PC-9 (cell line): ENCODE measurements around the gene SIK2. TPM values are rescaled to one million over a fixed set of nuclear protein-coding genes. Genes with fewer than 3 reads are reported as not detected.
"Not testable (repeated sequence)": the region's sequence is repeated elsewhere in the genome, so short reads cannot be mapped to it uniquely, and the experiment has no call there.

Source experiments
- BruUV-seq: library from RNA; stranded (reverse); fragments of 400-500 nt; replicated peaks from 2 replicates; lab custom pipeline; 2021; lab: Mats Ljungman, UMichigan
- CTCF ChIA-PET: fragments of 300-600 bp; sonication (Branson Sonifier 250); formaldehyde crosslinking; loops from one replicate; lab custom pipeline; 2022; ENCODE audit warnings: antibody characterized with exemption; lab: Charles Lee
- POLR2A ChIA-PET: fragments of 300-600 bp; sonication (Branson Sonifier 250); formaldehyde crosslinking; loops from one replicate; lab custom pipeline; 2022; ENCODE audit warnings: antibody characterized with exemption; ENCODE audit not compliant: unreplicated experiment; lab: Charles Lee
- DNase-seq, 2 experiments: peaks; one replicate each; pipeline versions ENCODE4 v3.0.0 to v3.0.0-alpha.2; 2015 to 2022; ENCODE audit warnings: mixed read lengths in 1 of 2
- H2AFZ ChIP-seq: fragments of 200-600 bp; sonication (generic); 2 replicates; pipeline ENCODE4 v1.8.1; 2017; ENCODE audit warnings: antibody characterized with exemption
- H3F3A ChIP-seq: fragments of 200-600 bp; sonication (generic); 2 replicates; pipeline ENCODE4 v1.8.1; 2017; ENCODE audit warnings: antibody characterized with exemption, mild to moderate bottlenecking, low read depth; ENCODE audit not compliant: insufficient read depth
- H3K27ac ChIP-seq: fragments of 200-600 bp; sonication (generic); 2 replicates; pipeline ENCODE4 v1.6.1; 2016; ENCODE audit warnings: mixed run types
- H3K27me3 ChIP-seq: fragments of 200-600 bp; sonication (generic); 2 replicates; pipeline ENCODE4 v1.6.1; 2016; ENCODE audit warnings: low read depth, mixed run types; ENCODE audit not compliant: insufficient read depth
- H3K36me3 ChIP-seq: fragments of 200-600 bp; sonication (generic); 2 replicates; pipeline ENCODE4 v1.6.1; 2016; ENCODE audit warnings: low read depth, mixed run types
- H3K4me1 ChIP-seq: fragments of 200-600 bp; sonication (generic); replicated peaks from 2 replicates; pipeline ENCODE4 v1.6.1; 2016; ENCODE audit warnings: mixed run types; ENCODE audit not compliant: insufficient read depth
- H3K4me2 ChIP-seq: fragments of 200-600 bp; sonication (generic); 2 replicates; pipeline ENCODE4 v1.6.1; 2017; ENCODE audit warnings: mixed run types
- H3K4me3 ChIP-seq: fragments of 200-600 bp; sonication (generic); 2 replicates; pipeline ENCODE4 v1.6.1; 2016; ENCODE audit warnings: mixed run types
- H3K79me2 ChIP-seq: fragments of 200-600 bp; sonication (generic); 2 replicates; pipeline ENCODE4 v1.6.1; 2017; ENCODE audit warnings: low read depth, mixed run types
- H3K9me2 ChIP-seq: fragments of 200-600 bp; sonication (generic); 2 replicates; pipeline ENCODE4 v1.8.1; 2017; ENCODE audit warnings: mild to moderate bottlenecking; ENCODE audit not compliant: insufficient read depth
- H3K9me3 ChIP-seq: fragments of 200-600 bp; sonication (generic); 2 replicates; pipeline ENCODE4 v1.8.1; 2016; ENCODE audit warnings: low read depth; ENCODE audit not compliant: insufficient read depth
- H4K20me1 ChIP-seq: fragments of 200-600 bp; sonication (generic); 2 replicates; pipeline ENCODE4 v1.8.1; 2017; ENCODE audit not compliant: insufficient read depth
- EZH2 ChIP-seq: fragments of 200-600 bp; sonication (generic); IDR thresholded peaks from 2 replicates; pipeline ENCODE4 v1.8.0; 2017; ENCODE audit warnings: antibody characterized with exemption, low read depth
- intact Hi-C: fragments of 100-400 bp; cut with micrococcal nuclease; formaldehyde crosslinking; loops from one replicate; pipeline ENCODE4 v1.10.0; 2022; ENCODE audit not compliant: unreplicated experiment
- total RNA-seq: library from RNA; stranded (reverse); gene quantifications from 2 replicates; pipeline ENCODE4 v1.2.3, GENCODE V29; 2021
- TF ChIP-seq, protein P1 (sequence below): fragments of 200-600 bp; sonication (generic); conservative IDR thresholded peaks from 2 replicates; pipeline ENCODE4 v1.6.1; 2017; ENCODE audit warnings: mixed run types, antibody characterized with exemption, mild to moderate bottlenecking, moderate library complexity

SIK2 gene
- total RNA-seq, 1 experiment from 2014 or later: 16.2 TPM

DNA sequence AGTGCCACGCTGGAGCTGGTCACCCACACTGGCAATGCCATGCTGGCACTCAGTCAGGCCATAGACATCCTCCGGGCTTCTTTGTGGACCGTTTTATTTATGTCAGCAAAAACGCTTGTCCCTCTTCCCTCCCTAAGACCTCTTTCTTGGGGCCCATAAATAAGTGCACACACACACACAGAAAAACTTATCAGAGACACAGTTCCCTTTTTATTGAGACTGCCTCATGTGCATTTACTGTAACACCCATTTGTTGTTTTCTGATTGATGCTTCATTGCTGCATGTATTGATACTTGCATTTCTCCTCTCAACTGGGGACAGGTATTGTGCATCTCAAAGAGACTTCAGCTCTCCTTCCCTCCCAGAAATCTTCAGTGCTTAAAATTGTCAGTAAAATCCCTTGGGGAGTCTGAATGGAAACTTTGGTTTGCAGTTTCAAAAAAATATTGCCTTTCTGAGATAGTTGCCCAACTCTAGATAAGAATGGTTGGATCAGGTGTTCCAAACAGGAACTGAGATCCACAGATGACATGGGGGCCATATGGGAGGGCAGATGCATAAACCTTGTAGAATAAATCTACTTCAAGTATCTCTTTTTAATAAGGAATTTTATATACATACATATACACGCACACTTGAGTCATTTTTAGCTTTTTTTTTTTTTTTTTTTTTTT, 113.0 kb downstream of the SIK2 start:
- H3K4me1 ChIP-seq: no peaks in the 10 kb centered on the region
- peak in 1 of 2 experiments; percentile 21 for DNase-seq
- no peaks in the 10 kb centered on the region for H3K27me3 ChIP-seq
- no peak overlapping the region for H3K4me3 ChIP-seq
- H2AFZ ChIP-seq: no peak overlapping the region
- no peaks in the 10 kb centered on the region for H3K79me2 ChIP-seq
- no peak overlapping the region for H3K27ac ChIP-seq
- H3F3A ChIP-seq: no peaks in the 10 kb centered on the region; the same call in none of the 2 replicates
- H3K9me2 ChIP-seq: no peaks in the 10 kb centered on the region
- intact Hi-C loops: no loop called here
- H3K4me2 ChIP-seq: no peak overlapping the region
- no TSS peak for BruUV-seq
- ChIA-PET CTCF (no interaction called here), POLR2A (no interaction called here)
- peaks cover 21% of the 10 kb centered on the region for H3K36me3 ChIP-seq
- no peak for TF ChIP-seq EZH2
- H4K20me1 ChIP-seq: no peaks in the 10 kb centered on the region
- H3K9me3 ChIP-seq: no peaks in the 10 kb centered on the region

DNA sequence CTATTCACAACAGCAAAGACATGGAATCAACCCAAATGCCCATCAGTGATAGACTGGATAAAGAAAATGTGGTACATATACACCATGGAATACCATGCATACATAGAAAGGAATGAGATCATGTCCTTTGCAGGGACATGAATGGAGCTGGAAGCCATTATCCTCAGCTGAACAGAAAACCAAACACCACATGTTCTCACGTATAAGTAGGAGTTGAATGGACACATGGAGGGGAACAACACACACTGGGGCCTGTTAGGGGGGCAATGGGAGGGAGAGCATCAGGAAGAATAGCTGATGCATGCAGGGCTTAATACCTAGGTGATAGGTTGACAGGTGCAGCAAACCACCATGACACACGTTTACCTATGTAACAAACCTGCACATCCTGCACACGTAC, 115.4 kb downstream of the SIK2 start:
- POLR2A ChIA-PET, H4K20me1 ChIP-seq, H3K79me2 ChIP-seq, H2AFZ ChIP-seq, H3K27ac ChIP-seq, H3K9me3 ChIP-seq, H3K4me3 ChIP-seq, H3K4me1 ChIP-seq, BruUV-seq, H3K4me2 ChIP-seq, intact Hi-C loops, H3F3A ChIP-seq, H3K9me2 ChIP-seq, H3K27me3 ChIP-seq: not testable (repeated sequence)
- DNase-seq: peak in 1 of 2 experiments; percentile 26
- peaks cover 33% of the 10 kb centered on the region for H3K36me3 ChIP-seq
- CTCF ChIA-PET: interaction anchor here (1.2 kb wide), 1 partner anchor 55 kb away, joined by 4 read pairs; no protein-coding TSS in a partner anchor

DNA sequence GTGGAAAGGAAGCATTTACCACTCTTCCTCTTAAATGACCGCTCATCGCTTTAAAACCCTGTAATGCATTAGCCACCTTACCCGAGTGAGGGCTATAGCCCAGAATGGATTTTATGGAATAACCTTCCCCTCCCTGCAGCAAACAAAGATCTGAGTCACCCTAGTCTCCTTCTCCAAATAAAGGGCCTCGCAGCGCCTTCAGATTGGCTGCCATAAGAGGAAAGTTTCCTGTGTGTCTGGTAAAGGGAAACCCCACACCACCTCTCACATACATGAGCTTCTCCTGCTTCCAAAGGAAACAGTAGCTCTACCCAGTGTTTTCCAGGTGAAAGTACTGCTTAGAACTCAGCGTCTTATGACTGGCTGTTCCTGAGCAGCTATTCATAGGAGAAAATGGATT, 116.2 kb downstream of the SIK2 start:
- peaks cover 31% of the 10 kb centered on the region for H3K36me3 ChIP-seq
- TF ChIP-seq, protein P1, sequence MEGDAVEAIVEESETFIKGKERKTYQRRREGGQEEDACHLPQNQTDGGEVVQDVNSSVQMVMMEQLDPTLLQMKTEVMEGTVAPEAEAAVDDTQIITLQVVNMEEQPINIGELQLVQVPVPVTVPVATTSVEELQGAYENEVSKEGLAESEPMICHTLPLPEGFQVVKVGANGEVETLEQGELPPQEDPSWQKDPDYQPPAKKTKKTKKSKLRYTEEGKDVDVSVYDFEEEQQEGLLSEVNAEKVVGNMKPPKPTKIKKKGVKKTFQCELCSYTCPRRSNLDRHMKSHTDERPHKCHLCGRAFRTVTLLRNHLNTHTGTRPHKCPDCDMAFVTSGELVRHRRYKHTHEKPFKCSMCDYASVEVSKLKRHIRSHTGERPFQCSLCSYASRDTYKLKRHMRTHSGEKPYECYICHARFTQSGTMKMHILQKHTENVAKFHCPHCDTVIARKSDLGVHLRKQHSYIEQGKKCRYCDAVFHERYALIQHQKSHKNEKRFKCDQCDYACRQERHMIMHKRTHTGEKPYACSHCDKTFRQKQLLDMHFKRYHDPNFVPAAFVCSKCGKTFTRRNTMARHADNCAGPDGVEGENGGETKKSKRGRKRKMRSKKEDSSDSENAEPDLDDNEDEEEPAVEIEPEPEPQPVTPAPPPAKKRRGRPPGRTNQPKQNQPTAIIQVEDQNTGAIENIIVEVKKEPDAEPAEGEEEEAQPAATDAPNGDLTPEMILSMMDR: no peak
- TF ChIP-seq EZH2: no peak
- no peak for DNase-seq
- no peak overlapping the region for H3K4me3 ChIP-seq
- H3K9me2 ChIP-seq: no peaks in the 10 kb centered on the region
- POLR2A ChIA-PET: interaction anchor here (0.5 kb wide), 1 partner anchor 43 kb away, joined by 6 read pairs; no protein-coding TSS in a partner anchor
- no peak overlapping the region for H2AFZ ChIP-seq
- H3K27me3 ChIP-seq: no peaks in the 10 kb centered on the region
- no peaks in the 10 kb centered on the region for H3K79me2 ChIP-seq
- H3K27ac ChIP-seq: no peak overlapping the region
- CTCF ChIA-PET: interaction anchor here (1.2 kb wide), 1 partner anchor 54 kb away, joined by 4 read pairs; no protein-coding TSS in a partner anchor
- H3K4me1 ChIP-seq: no peaks in the 10 kb centered on the region
- no peaks in the 10 kb centered on the region for H3K9me3 ChIP-seq
- H3F3A ChIP-seq: no peaks in the 10 kb centered on the region
- H4K20me1 ChIP-seq: no peaks in the 10 kb centered on the region
- H3K4me2 ChIP-seq: no peak overlapping the region
- intact Hi-C loops: no loop called here
- BruUV-seq: no TSS peak

DNA sequence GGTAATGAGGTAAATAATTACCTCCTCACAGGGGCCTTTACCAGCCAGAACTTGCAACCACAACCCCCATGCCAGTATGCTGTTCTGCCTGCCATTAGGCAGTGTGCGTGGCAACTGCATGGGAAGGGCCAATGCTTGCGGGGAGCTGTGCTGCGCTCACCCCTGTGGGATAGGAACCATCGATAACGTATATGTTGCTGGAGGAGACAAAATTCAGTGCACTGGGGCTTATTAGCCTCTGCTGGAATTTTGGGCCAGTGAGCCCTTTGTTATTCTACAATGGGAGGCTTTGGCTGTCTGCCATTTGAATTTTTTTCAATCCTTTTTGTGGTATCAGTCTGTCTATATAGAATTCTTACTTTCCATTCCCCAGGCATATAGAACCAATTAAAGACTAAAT, 116.6 kb downstream of the SIK2 start:
- no peak overlapping the region for H3K4me3 ChIP-seq
- H4K20me1 ChIP-seq: no peaks in the 10 kb centered on the region
- no peak overlapping the region for H3K27ac ChIP-seq
- ChIA-PET CTCF (interaction anchor here (1.2 kb wide), 1 partner anchor 54 kb away, joined by 4 read pairs; no protein-coding TSS in a partner anchor), POLR2A (interaction anchor here (0.5 kb wide), 1 partner anchor 43 kb away, joined by 6 read pairs; no protein-coding TSS in a partner anchor)
- peaks cover 30% of the 10 kb centered on the region for H3K36me3 ChIP-seq
- no peaks in the 10 kb centered on the region for H3K27me3 ChIP-seq
- H2AFZ ChIP-seq: no peak overlapping the region
- no peak for TF ChIP-seq EZH2
- TF ChIP-seq, protein P1: no peak
- H3F3A ChIP-seq: no peaks in the 10 kb centered on the region
- peak in 1 of 2 experiments; percentile 19 for DNase-seq
- intact Hi-C loops: no loop called here
- H3K9me3 ChIP-seq: no peaks in the 10 kb centered on the region
- no peaks in the 10 kb centered on the region for H3K9me2 ChIP-seq
- no peaks in the 10 kb centered on the region for H3K79me2 ChIP-seq
- no peak overlapping the region for H3K4me2 ChIP-seq
- BruUV-seq: no TSS peak
- H3K4me1 ChIP-seq: no peaks in the 10 kb centered on the region
